GM12873 (cell line): ENCODE measurements around the gene CDKN1C.

Experiments
- TF ChIP-seq, protein P1 (sequence below): IDR thresholded peaks from 2 replicates; pipeline ENCODE4 v1.5.1; 2012; ENCODE audit warnings: low read depth, mild to moderate bottlenecking, moderate library complexity, low read length, control low read depth; ENCODE audit not compliant: insufficient read depth; ENCODE audit errors: missing control alignments

Gene CDKN1C

DNA sequence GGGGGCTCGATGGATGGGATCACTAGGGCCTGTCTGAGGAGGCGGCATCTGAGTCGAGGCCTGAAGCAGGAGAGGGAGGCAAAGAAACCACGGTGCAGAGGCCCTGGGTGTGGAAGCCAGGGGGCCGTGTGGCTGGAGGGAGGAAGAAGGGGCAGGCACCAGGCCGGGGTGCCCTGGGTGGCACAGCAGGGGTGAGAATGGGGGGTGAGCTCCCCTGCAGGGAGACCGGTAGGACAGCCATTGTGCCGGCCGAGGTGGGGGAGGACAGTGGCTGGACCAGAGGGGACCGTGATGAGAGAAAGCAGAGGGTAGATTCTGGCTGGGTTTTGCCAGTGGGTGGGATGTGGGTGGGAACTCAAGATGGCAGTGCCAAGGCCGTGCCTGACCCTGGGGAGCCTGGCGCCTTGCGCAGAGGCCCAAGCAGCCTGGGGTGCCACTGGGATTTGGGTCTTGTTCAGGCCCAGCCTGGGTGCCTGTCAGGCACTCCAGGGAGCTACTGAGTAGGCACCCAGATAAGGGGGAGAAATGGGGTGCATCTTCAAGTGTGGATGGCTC lies 24.9 kb upstream of the CDKN1C start:
- TF ChIP-seq, protein P1, sequence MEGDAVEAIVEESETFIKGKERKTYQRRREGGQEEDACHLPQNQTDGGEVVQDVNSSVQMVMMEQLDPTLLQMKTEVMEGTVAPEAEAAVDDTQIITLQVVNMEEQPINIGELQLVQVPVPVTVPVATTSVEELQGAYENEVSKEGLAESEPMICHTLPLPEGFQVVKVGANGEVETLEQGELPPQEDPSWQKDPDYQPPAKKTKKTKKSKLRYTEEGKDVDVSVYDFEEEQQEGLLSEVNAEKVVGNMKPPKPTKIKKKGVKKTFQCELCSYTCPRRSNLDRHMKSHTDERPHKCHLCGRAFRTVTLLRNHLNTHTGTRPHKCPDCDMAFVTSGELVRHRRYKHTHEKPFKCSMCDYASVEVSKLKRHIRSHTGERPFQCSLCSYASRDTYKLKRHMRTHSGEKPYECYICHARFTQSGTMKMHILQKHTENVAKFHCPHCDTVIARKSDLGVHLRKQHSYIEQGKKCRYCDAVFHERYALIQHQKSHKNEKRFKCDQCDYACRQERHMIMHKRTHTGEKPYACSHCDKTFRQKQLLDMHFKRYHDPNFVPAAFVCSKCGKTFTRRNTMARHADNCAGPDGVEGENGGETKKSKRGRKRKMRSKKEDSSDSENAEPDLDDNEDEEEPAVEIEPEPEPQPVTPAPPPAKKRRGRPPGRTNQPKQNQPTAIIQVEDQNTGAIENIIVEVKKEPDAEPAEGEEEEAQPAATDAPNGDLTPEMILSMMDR = no peak

DNA sequence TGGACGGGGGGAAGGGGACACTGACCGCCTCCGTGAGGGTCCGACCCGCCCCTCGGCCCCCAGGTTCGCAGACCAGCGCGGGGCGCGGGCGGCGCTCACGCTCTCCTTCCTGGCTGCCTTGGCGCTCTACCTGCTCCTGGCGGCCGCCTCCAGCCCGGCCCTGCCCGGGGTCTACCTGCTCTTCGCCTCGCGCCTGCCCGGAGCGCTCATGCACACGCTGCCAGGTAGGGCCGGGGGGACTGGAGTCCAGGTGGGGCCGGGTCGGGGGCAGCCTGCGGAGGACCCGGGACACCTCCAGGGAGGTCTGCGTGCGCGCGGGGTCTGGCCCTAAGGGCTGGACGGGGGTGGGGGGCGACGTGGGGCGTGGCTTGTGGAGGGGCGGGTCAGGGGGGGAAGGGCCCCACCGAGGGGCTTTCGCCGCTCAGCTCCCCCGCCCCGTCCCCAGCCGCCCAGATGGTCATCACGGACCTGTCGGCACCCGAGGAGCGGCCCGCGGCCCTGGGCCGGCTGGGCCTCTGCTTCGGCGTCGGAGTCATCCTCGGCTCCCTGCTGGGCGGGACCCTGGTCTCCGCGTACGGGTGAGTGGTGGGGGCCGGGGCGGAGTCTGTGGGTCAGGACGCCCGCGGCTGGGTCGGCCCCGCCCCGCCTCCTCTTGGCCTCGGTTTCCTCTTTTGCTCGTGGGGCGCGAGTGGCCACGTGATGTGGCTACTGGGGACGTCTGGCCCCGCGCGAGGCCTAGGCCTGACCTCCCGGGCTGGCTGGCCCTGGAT lies 23.7 kb upstream of the CDKN1C start:
- TF ChIP-seq, protein P1 = no peak

DNA sequence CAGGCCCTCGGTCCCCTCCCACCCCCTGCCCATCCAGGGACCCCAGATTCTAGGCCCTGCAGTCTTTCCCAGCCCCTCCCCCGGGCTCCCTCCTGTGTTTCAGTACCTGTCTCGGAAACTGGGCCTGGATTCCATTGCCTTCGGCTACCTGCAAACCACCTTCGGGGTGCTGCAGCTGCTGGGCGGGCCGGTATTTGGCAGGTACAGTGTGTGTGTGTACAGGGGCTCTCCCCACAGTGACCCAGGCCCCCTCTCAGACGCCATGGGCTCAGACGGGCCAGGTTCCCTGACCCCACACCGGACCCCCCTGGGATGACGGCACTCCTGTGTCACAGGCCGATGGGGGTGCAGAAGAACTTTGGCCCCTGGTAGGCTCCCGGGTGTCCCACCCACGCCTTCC lies 22.6 kb upstream of the CDKN1C start:
- TF ChIP-seq, protein P1 = no peak

DNA sequence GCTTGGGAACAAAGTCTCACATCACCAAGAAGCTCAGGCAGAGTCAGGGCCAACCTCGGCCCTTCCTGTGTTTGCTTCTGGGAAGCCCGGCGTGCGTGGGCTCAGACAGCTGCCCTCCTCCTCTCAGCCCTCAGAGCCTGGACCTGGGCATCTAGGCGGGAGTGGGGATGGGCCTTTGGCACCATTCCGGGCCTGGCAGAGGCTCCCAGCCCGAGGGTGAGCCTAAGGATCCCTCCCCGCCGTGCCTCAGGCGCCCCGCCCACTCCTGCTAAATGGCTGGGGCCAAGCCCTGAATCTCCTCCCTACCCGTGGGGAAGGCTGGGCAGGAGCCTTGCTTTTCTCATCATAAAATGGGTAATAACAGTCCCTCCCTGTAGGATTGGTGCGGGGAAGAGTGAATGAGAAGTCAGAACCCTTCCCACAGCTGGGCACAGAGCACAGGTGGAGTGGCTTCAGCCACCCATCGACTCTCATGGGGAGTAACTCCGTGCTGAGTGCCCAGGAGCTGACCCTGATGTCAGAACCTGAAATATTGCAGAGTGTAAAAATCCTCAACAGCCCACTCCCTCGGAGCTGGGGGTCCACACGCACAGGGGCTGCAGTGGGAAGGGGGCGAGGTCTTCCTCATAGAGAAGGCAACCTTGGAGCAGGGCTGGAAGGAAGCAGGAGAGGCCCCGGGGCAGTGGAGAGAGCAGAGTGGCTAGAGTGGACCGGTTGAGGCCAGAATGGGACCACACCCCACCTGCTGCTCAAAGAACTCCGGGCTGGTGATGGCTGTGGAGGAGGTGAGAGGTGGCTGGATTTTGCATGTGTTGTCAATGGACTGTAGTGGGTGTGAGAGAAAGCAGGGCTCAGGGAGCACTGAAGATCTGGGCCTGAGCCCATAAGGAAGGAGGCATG lies 18.8 kb upstream of the CDKN1C start:
- TF ChIP-seq, protein P1 = no peak

DNA sequence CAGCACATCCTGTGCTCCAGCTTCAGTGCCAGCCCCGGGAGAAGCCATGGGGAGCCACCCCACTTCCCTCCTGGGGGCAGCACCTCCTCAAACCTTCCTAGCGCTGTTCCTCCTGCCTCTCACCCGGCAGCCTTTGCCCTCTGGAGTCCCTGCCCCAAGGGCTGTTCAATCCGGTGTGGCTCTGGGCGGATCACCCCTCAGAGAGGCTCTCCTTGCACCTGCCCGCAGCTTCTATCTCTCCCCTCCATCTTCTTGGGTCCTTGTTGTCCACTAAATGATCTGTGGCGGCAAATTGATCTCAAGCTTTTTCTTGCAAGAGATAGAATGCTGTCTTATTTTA lies 18.1 kb upstream of the CDKN1C start:
- TF ChIP-seq, protein P1 = no peak

DNA sequence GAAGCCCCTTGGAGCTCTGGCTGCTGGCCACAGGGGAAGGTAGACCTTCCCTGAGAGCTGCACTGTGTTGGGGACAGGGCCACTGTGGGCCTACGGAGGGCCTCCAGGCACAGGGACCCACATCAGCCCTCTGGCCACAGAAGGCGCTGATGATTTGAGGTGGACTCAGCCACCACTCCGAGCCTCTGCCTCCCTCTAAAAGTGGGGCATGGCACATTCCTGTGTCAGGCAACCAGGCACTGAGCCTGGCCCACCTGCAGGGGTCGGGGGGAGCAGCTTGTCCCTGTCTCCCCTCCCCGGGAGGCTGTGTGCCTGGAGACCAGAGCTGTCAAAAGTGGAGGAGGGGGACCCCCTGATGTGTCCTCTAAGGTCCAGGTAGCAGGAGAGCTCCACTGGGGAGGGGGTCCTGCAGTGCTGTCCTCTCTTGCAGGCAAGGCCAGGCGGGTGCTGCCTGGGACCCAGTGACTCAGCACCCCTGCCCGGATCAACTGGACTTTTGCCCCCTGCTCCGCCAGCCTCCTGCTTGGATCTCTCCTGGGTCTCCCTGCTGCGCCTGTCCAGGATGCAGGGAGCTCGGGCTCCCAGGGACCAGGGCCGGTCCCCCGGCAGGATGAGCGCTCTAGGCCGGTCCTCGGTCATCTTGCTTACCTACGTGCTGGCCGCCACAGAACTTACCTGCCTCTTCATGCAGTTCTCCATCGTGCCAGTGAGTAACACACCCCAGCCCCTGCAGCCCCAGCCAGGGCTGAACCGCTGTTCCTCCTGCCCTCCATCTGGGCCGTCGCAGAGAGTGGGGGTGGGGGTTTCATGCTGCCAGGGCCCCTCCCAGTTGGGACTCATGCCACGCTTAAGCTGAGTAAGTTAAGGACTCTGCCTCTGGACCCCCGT lies 17.5 kb upstream of the CDKN1C start:
- TF ChIP-seq, protein P1 = peak; percentile 12
